Liver (tissue), 9 donors: Measurements from ENCODE around the gene ZMYND8. TPM values are rescaled to one million over a fixed set of nuclear protein-coding genes. Genes with fewer than 3 reads are reported as not detected.

Source experiments
- DNase-seq: peaks from one replicate; pipeline ENCODE4 v3.0.0-alpha.2; 2017; ENCODE audit warnings: low spot score
- H3K27ac ChIP-seq, 2 donors: one replicate each; pipeline ENCODE4 v1.7.0; 2013; ENCODE audit warnings: inconsistent platforms in 2 of 2, low read length in 2 of 2, control low read depth in 1 of 2, low read depth in 1 of 2, mild to moderate bottlenecking in 1 of 2
- H3K27me3 ChIP-seq, 4 donors: one replicate each; pipeline versions ENCODE4 v1.6.1 to v1.7.0; 2013; ENCODE audit warnings: low read length in 3 of 4, inconsistent platforms in 1 of 4, mild to moderate bottlenecking in 1 of 4, moderate library complexity in 1 of 4; ENCODE audit not compliant: control insufficient read depth in 4 of 4, insufficient read depth in 4 of 4
- H3K36me3 ChIP-seq, 4 donors: one replicate each; pipeline versions ENCODE4 v1.6.1 to v1.7.0; 2013; ENCODE audit warnings: low read length in 3 of 4, mild to moderate bottlenecking in 3 of 4, low read depth in 1 of 4, moderate library complexity in 1 of 4; ENCODE audit not compliant: control insufficient read depth in 4 of 4, insufficient read depth in 3 of 4
- H3K4me1 ChIP-seq, 4 donors: one replicate each; pipeline versions ENCODE4 v1.6.1 to v1.7.0; 2013; ENCODE audit warnings: low read length in 3 of 4, mild to moderate bottlenecking in 3 of 4, moderate library complexity in 1 of 4; ENCODE audit not compliant: control insufficient read depth in 4 of 4, insufficient read depth in 4 of 4
- H3K4me3 ChIP-seq, 3 donors: one replicate each; pipeline versions ENCODE4 v1.6.1 to v1.7.0; 2013; ENCODE audit warnings: low read length in 3 of 3, control low read depth in 1 of 3, low read depth in 1 of 3, mild to moderate bottlenecking in 1 of 3
- H3K9ac ChIP-seq, 2 donors: one replicate each; pipeline ENCODE4 v1.7.0; 2013; ENCODE audit warnings: low read length in 2 of 2, mild to moderate bottlenecking in 2 of 2, moderate library complexity in 2 of 2, control low read depth in 1 of 2, low read depth in 1 of 2
- H3K9me3 ChIP-seq, 4 donors: one replicate each; pipeline versions ENCODE4 v1.6.1 to v1.7.0; 2013; ENCODE audit warnings: low read length in 3 of 4; ENCODE audit not compliant: control insufficient read depth in 4 of 4
- ATF3 ChIP-seq: IDR thresholded peaks from 2 replicates; pipeline ENCODE4 v1.6.1; 2016; ENCODE audit warnings: antibody characterized with exemption
- EGR1 ChIP-seq, 2 donors: IDR thresholded peaks; 2 replicates each; pipeline ENCODE4 v1.6.1; 2016 to 2018; ENCODE audit warnings: antibody characterized with exemption in 2 of 2, low read depth in 2 of 2
- FOXA2 ChIP-seq: IDR thresholded peaks from 2 replicates; pipeline ENCODE4 v1.6.1; 2016; ENCODE audit warnings: antibody characterized with exemption
- GABPA ChIP-seq, 2 donors: IDR thresholded peaks in 1 of 2; conservative IDR thresholded peaks in 1 of 2; 2 replicates each; pipeline ENCODE4 v1.6.1; 2016; ENCODE audit warnings: antibody characterized with exemption in 2 of 2, mild to moderate bottlenecking in 1 of 2, moderate library complexity in 1 of 2
- HNF4A ChIP-seq, 2 donors: conservative IDR thresholded peaks; 2 replicates each; pipeline ENCODE4 v1.6.1; 2016; ENCODE audit warnings: antibody characterized with exemption in 2 of 2, mild to moderate bottlenecking in 2 of 2
- HNF4G ChIP-seq: IDR thresholded peaks from 2 replicates; pipeline ENCODE4 v1.6.1; 2016; ENCODE audit warnings: antibody characterized with exemption
- JUND ChIP-seq, 2 donors: IDR thresholded peaks; 2 replicates each; pipeline ENCODE4 v1.6.1; 2016; ENCODE audit warnings: antibody characterized with exemption in 2 of 2
- MAX ChIP-seq: IDR thresholded peaks from 2 replicates; pipeline ENCODE4 v1.6.1; 2016; ENCODE audit warnings: antibody characterized with exemption
- NR2F2 ChIP-seq: IDR thresholded peaks from 2 replicates; pipeline ENCODE4 v1.6.1; 2016; ENCODE audit warnings: antibody characterized with exemption
- REST ChIP-seq: IDR thresholded peaks from 2 replicates; pipeline ENCODE4 v1.6.1; 2016; ENCODE audit warnings: antibody characterized with exemption, mild to moderate bottlenecking
- RXRA ChIP-seq, 2 donors: IDR thresholded peaks; 2 replicates each; pipeline ENCODE4 v1.6.1; 2017 to 2018; ENCODE audit warnings: antibody characterized with exemption in 2 of 2, mild to moderate bottlenecking in 1 of 2
- SP1 ChIP-seq: IDR thresholded peaks from 2 replicates; pipeline ENCODE4 v1.6.1; 2018; ENCODE audit warnings: antibody characterized with exemption, mild to moderate bottlenecking
- TAF1 ChIP-seq: conservative IDR thresholded peaks from 2 replicates; pipeline ENCODE4 v1.6.1; 2016; ENCODE audit warnings: antibody characterized with exemption, mild to moderate bottlenecking
- YY1 ChIP-seq: IDR thresholded peaks from 2 replicates; pipeline ENCODE4 v1.6.1; 2016; ENCODE audit warnings: antibody characterized with exemption, mild to moderate bottlenecking
- ZBTB33 ChIP-seq: IDR thresholded peaks from 2 replicates; pipeline ENCODE4 v1.6.1; 2016; ENCODE audit warnings: antibody characterized with exemption
- WGBS: extraction: QIAGEN DNeasy Blood & Tissue Kit; methylation state at CpG from one replicate; pipeline ENCODE4 v1.1.7; 2013; 5-methylcytosine and 5-hydroxymethylcytosine counted together
- polyA plus RNA-seq, 2 donors: library from polyadenylated mRNA; stranded (reverse) in 1 of 2; unstranded in 1 of 2; fragments of 200-250 nt in 1 of 2; fragments of >200 nt in 1 of 2; fragmentation: Nextera tagmentation in 1 of 2; extraction: Ambion mirVana in 1 of 2; gene quantifications; one replicate each; pipeline versions ENCODE4 v1.2.1 to v1.2.3, GENCODE V29; 2013 to 2015
- total RNA-seq, 2 donors: library from RNA; depleted of rRNA; stranded (reverse); fragments of >200 nt; gene quantifications; one replicate each; pipeline ENCODE4 v1.2.3, GENCODE V29; 2014
- donor health status: healthy.
- donor health status: healthy.
- donor health status: healthy.
- donor health status: healthy.
- donor health status: healthy.

The ZMYND8 gene
- total and polyA plus RNA-seq, 4 donors = 3.3 to 23.5 (median 6.8) TPM

GRCh38 chr20:47165376-47165865, 191.1 kb downstream of the ZMYND8 start:
- DNase-seq = no peak
- H3K36me3 ChIP-seq = no peaks in the 10 kb centered on the region
- no peak overlapping the region for H3K27ac ChIP-seq
- no peak overlapping the region for H3K4me3 ChIP-seq
- 59% methylated on average over 4 of the region's 4 CpGs for WGBS
- H3K9me3 ChIP-seq = no peaks in the 10 kb centered on the region
- H3K4me1 ChIP-seq = no peaks in the 10 kb centered on the region
- no peak overlapping the region for H3K9ac ChIP-seq
- TF ChIP-seq MAX (no peak), HNF4A (conservative IDR thresholded peaks at IDR 0.05) (no peak), HNF4G (no peak), NR2F2 (no peak), EGR1 (IDR thresholded peaks at IDR 0.05; ENCODE audit: low read depth in 2 of 2) (no peak), JUND (IDR thresholded peaks at IDR 0.05) (no peak), RXRA (IDR thresholded peaks at IDR 0.05) (no peak), TAF1 (no peak), YY1 (no peak), FOXA2 (no peak), REST (no peak), SP1 (no peak), ATF3 (no peak), ZBTB33 (no peak)
- H3K27me3 ChIP-seq = no peaks in the 10 kb centered on the region

- Histone ChIP-seq H3K4me3 (no peak overlapping the region), H3K27ac (no peak overlapping the region), H3K9ac (no peak overlapping the region), H3K9me3 (no peaks in the 10 kb centered on the region), H3K4me1 (no peaks in the 10 kb centered on the region), H3K27me3 (no peaks in the 10 kb centered on the region), H3K36me3 (no peaks in the 10 kb centered on the region)
- DNase-seq = no peak
- 91% methylated on average over 13 of the region's 13 CpGs for whole genome bisulfite sequencing
- TF ChIP-seq TAF1 (no peak), GABPA (IDR thresholded peaks at IDR 0.05 in 1 of 2, conservative IDR thresholded peaks at IDR 0.05 in 1 of 2) (no peak), NR2F2 (no peak)
Measured at GRCh38 chr20:47164140-47164539, 192.4 kb downstream of the ZMYND8 start.
